ENCODE data around the gene DGCR2.
"Not testable (repeated sequence)": the region's sequence is repeated elsewhere in the genome, so short reads cannot be mapped to it uniquely, and the experiment has no call there.

GRCh38 chr22:19013411-19013810 is 108.8 kb downstream of the DGCR2 start:
- TF ChIP-seq CTCF, EZH2phosphoT487 (IDR thresholded peaks at IDR 0.05; ENCODE audit: low read length): not testable (repeated sequence)
